ENCODE measurements around the gene TPGS2. TPM values are rescaled to one million over a fixed set of nuclear protein-coding genes. Genes with fewer than 3 reads are reported as not detected.

The TPGS2 gene
- total and polyA plus RNA-seq, 3 donors from 2014 or later, result 338 to 628 (median 546) TPM

- intact Hi-C loops (cut with DNase I; ENCODE audit: low total_unique reads), result no loop called here
- 93 to 94% methylated on average over 3 of the region's 3 CpGs for WGBS, 2 donors
- DNase-seq, result no peak
- Histone ChIP-seq H3K27me3 (no peaks in the 10 kb centered on the region), H3K4me3 (no peak overlapping the region), H3K36me3 (ENCODE audit: low read depth, missing control alignments) (no peaks in the 10 kb centered on the region), H3K9me3 (no peaks in the 10 kb centered on the region), H3K4me1 (no peaks in the 10 kb centered on the region), H3K27ac (no peak overlapping the region)
- no peak for TF ChIP-seq CTCF (IDR thresholded peaks at IDR 0.05)
- no peak for TF ChIP-seq POLR2A (IDR thresholded peaks at IDR 0.05)
These were observed 2.2 kb downstream of the TPGS2 start for GRCh38 chr18:36826556-36826955.

- TF ChIP-seq POLR2A (IDR thresholded peaks at IDR 0.05) (no peak), CTCF (IDR thresholded peaks at IDR 0.05) (no peak)
- Histone ChIP-seq H3K9me3 (no peaks in the 10 kb centered on the region), H3K27me3 (no peaks in the 10 kb centered on the region), H3K36me3 (ENCODE audit: low read depth, missing control alignments) (no peaks in the 10 kb centered on the region), H3K4me3 (no peak overlapping the region), H3K4me1 (no peaks in the 10 kb centered on the region), H3K27ac (no peak overlapping the region)
- intact Hi-C loops (cut with DNase I; ENCODE audit: low total_unique reads), result no loop called here
- DNase-seq, result no peak
These were observed 3.3 kb downstream of the TPGS2 start for GRCh38 chr18:36825526-36825925.

GRCh38 chr18:36821681-36822080 lies 7.1 kb downstream of the TPGS2 start:
- Histone ChIP-seq H3K4me3 (no peak overlapping the region), H3K27ac (no peak overlapping the region), H3K9me3 (no peaks in the 10 kb centered on the region), H3K4me1 (no peaks in the 10 kb centered on the region), H3K36me3 (ENCODE audit: low read depth, missing control alignments) (no peaks in the 10 kb centered on the region), H3K27me3 (no peaks in the 10 kb centered on the region)
- intact Hi-C loops (cut with DNase I; ENCODE audit: low total_unique reads), result no loop called here
- 90 to 94% methylated on average over 4 of the region's 4 CpGs for WGBS, 2 donors
- DNase-seq, result no peak
- no peak for TF ChIP-seq POLR2A (IDR thresholded peaks at IDR 0.05)
- TF ChIP-seq CTCF (IDR thresholded peaks at IDR 0.05), result no peak

- Histone ChIP-seq H3K27me3 (no peaks in the 10 kb centered on the region), H3K4me1 (no peaks in the 10 kb centered on the region), H3K4me3 (no peak overlapping the region), H3K27ac (no peak overlapping the region), H3K36me3 (ENCODE audit: low read depth, missing control alignments) (no peaks in the 10 kb centered on the region), H3K9me3 (no peaks in the 10 kb centered on the region)
- no peak for DNase-seq
- no peak for TF ChIP-seq POLR2A (IDR thresholded peaks at IDR 0.05)
- no peak for TF ChIP-seq CTCF (IDR thresholded peaks at IDR 0.05)
- intact Hi-C loops (cut with DNase I; ENCODE audit: low total_unique reads), result no loop called here
These were observed 9.2 kb downstream of the TPGS2 start for GRCh38 chr18:36819621-36820020.

- DNase-seq, result no peak
- H3K4me3 ChIP-seq, result no peak overlapping the region
- TF ChIP-seq CTCF (IDR thresholded peaks at IDR 0.05) (no peak), POLR2A (IDR thresholded peaks at IDR 0.05) (no peak)
- H3K9me3 ChIP-seq, result no peaks in the 10 kb centered on the region
- H3K36me3 ChIP-seq (ENCODE audit: low read depth, missing control alignments), result no peaks in the 10 kb centered on the region
- WGBS, 2 donors, result 95 to 97% methylated on average over 3 of the region's 3 CpGs
- H3K27me3 ChIP-seq, result no peaks in the 10 kb centered on the region
- no peaks in the 10 kb centered on the region for H3K4me1 ChIP-seq
- H3K27ac ChIP-seq, result no peak overlapping the region
- intact Hi-C loops (cut with DNase I; ENCODE audit: low total_unique reads), result no loop called here
These were observed 10.2 kb downstream of the TPGS2 start for GRCh38 chr18:36818652-36819051.
